ENCODE data around the gene FBXO10.

DNA sequence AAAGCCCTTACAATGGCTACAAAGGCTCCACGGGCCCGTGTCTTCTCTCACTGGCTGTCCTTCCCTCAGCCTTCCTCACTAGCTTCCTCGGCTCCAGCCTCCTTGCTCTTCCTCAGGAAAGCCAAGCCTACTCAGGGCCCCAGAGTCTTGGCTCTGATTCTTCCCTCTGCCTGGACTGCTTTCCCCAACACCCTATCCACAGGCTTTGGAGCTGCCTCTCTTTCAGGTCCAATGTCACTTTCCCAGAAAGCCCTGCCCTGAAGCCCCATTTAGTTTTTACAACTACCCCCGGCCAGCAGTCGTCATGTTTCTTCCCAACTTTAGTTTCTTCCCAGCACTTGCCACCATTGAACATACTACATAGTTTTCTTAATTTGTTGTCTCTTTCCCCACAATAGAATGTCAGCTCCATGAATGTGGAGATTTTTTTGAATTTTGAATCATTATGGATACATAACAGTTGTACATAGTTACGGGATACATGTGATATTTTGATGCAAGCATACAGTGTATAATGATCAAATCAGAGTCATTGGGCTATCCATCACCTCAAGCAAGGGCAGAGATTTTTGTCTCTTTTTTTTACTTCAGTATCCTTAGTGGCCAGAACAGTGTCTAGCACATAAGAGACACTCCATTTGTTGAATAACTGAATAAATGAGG lies 33.7 kb upstream of the FBXO10 start:
- TF ChIP-seq EZH2phosphoT487 (IDR thresholded peaks at IDR 0.05; ENCODE audit: borderline replicate concordance), result no peak
- TF ChIP-seq, protein P1, sequence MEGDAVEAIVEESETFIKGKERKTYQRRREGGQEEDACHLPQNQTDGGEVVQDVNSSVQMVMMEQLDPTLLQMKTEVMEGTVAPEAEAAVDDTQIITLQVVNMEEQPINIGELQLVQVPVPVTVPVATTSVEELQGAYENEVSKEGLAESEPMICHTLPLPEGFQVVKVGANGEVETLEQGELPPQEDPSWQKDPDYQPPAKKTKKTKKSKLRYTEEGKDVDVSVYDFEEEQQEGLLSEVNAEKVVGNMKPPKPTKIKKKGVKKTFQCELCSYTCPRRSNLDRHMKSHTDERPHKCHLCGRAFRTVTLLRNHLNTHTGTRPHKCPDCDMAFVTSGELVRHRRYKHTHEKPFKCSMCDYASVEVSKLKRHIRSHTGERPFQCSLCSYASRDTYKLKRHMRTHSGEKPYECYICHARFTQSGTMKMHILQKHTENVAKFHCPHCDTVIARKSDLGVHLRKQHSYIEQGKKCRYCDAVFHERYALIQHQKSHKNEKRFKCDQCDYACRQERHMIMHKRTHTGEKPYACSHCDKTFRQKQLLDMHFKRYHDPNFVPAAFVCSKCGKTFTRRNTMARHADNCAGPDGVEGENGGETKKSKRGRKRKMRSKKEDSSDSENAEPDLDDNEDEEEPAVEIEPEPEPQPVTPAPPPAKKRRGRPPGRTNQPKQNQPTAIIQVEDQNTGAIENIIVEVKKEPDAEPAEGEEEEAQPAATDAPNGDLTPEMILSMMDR (conservative IDR thresholded peaks at IDR 0.05; ENCODE audit: low read length), result no peak
